IMR-90 (cell line): ENCODE results near the gene FMN1. TPM values are rescaled to one million over a fixed set of nuclear protein-coding genes. Genes with fewer than 3 reads are reported as not detected.

ENCODE experiments used
- ATAC-seq: fragments of 200-7000 bp; cut with Tn5 transposase; 2 replicates; pipeline ENCODE4 v1.9.1; 2020; ENCODE audit warnings: low read depth, mild to moderate bottlenecking, moderate library complexity
- BruUV-seq: library from RNA; stranded (reverse); fragments of 400-500 nt; replicated peaks from 2 replicates; lab custom pipeline; 2021; lab: Mats Ljungman, UMichigan
- CTCF ChIA-PET: fragments of 300-600 bp; formaldehyde crosslinking; extraction: SDS; loops from one replicate; lab custom pipeline; 2021; ENCODE audit warnings: antibody characterized with exemption; lab: Yijun Ruan, JAX
- POLR2A ChIA-PET: fragments of 300-600 bp; sonication (Branson Sonifier 250); formaldehyde crosslinking; loops from one replicate; lab custom pipeline; 2022; ENCODE audit warnings: antibody characterized with exemption; ENCODE audit not compliant: unreplicated experiment; lab: Charles Lee
- DNase-seq: peaks from one replicate; pipeline ENCODE4 v3.0.0; 2013
- H2AFZ ChIP-seq: replicated peaks from 2 replicates; pipeline ENCODE3; 2013; ENCODE audit warnings: low read length, mild to moderate bottlenecking; ENCODE audit not compliant: poor library complexity
- H2AK5ac ChIP-seq: 2 replicates; pipeline ENCODE4 v1.6.1; 2013; ENCODE audit warnings: low read depth, low read length, inconsistent platforms
- H2AK9ac ChIP-seq: replicated peaks from 2 replicates; pipeline ENCODE3; 2013; ENCODE audit warnings: mild to moderate bottlenecking, low read depth, low read length, moderate library complexity; ENCODE audit not compliant: poor library complexity
- H2BK120ac ChIP-seq: 2 replicates; pipeline ENCODE4 v1.6.1; 2013; ENCODE audit warnings: low read depth, low read length, inconsistent platforms
- H2BK15ac ChIP-seq: 3 replicates; pipeline ENCODE4 v1.6.1; 2013; ENCODE audit warnings: low read depth, low read length, inconsistent platforms
- H2BK20ac ChIP-seq: 2 replicates; pipeline ENCODE4 v1.6.1; 2013; ENCODE audit warnings: low read depth, mild to moderate bottlenecking, inconsistent platforms, low read length, moderate library complexity
- H2BK5ac ChIP-seq: 2 replicates; pipeline ENCODE4 v1.6.1; 2013; ENCODE audit warnings: mild to moderate bottlenecking, low read depth, low read length, inconsistent platforms; ENCODE audit not compliant: poor library complexity, severe bottlenecking
- H3K14ac ChIP-seq: replicated peaks from 2 replicates; pipeline ENCODE4 v1.6.1; 2013; ENCODE audit warnings: low read depth, low read length, inconsistent platforms
- H3K18ac ChIP-seq: 2 replicates; pipeline ENCODE4 v1.6.1; 2013; ENCODE audit warnings: low read depth, low read length, control low read depth
- H3K23ac ChIP-seq: 2 replicates; pipeline ENCODE4 v1.6.1; 2013; ENCODE audit warnings: low read depth, low read length, inconsistent platforms
- H3K27ac ChIP-seq: 2 replicates; pipeline ENCODE4 v1.5.1; 2013; ENCODE audit warnings: mild to moderate bottlenecking, control low read depth, low read length; ENCODE audit not compliant: insufficient read depth
- H3K27me3 ChIP-seq: 2 replicates; pipeline ENCODE4 v1.6.1; 2013; ENCODE audit warnings: low read length; ENCODE audit not compliant: control insufficient read depth, insufficient read depth
- H3K36me3 ChIP-seq: 2 replicates; pipeline ENCODE4 v1.6.1; 2013; ENCODE audit warnings: low read length, mixed read lengths; ENCODE audit not compliant: control insufficient read depth, insufficient read depth
- H3K4ac ChIP-seq: 2 replicates; pipeline ENCODE4 v1.6.1; 2013; ENCODE audit warnings: low read depth, low read length, inconsistent platforms
- H3K4me1 ChIP-seq: 2 replicates; pipeline ENCODE4 v1.6.1; 2013; ENCODE audit warnings: low read length, mixed read lengths; ENCODE audit not compliant: control insufficient read depth, insufficient read depth
- H3K4me2 ChIP-seq: 2 replicates; pipeline ENCODE4 v1.6.1; 2013; ENCODE audit warnings: low read depth, mild to moderate bottlenecking, control low read depth, low read length, moderate library complexity
- H3K4me3 ChIP-seq: 2 replicates; pipeline ENCODE4 v1.5.1; 2013; ENCODE audit warnings: low read depth, mild to moderate bottlenecking, control low read depth, low read length, moderate library complexity; ENCODE audit not compliant: insufficient read depth
- H3K56ac ChIP-seq: 2 replicates; pipeline ENCODE4 v1.6.1; 2013; ENCODE audit warnings: low read length, inconsistent platforms; ENCODE audit not compliant: insufficient read depth; ENCODE audit errors: extremely low read depth
- H3K79me1 ChIP-seq, 2 experiments: 2 replicates each; pipeline ENCODE4 v1.6.1; 2013; ENCODE audit warnings: low read length in 2 of 2, inconsistent platforms in 1 of 2, low read depth in 1 of 2
- H3K9ac ChIP-seq: 2 replicates; pipeline ENCODE4 v1.6.1; 2013; ENCODE audit warnings: low read depth, low read length, control low read depth
- H3K9me1 ChIP-seq: 2 replicates; pipeline ENCODE4 v1.6.1; 2013; ENCODE audit warnings: low read length, inconsistent platforms; ENCODE audit not compliant: insufficient read depth
- H3K9me3 ChIP-seq: 2 replicates; pipeline ENCODE4 v1.6.1; 2013; ENCODE audit warnings: low read length; ENCODE audit not compliant: control insufficient read depth, insufficient read depth
- H4K20me1 ChIP-seq: 2 replicates; pipeline ENCODE4 v1.6.1; 2013; ENCODE audit warnings: low read length, inconsistent platforms; ENCODE audit not compliant: insufficient read depth
- H4K5ac ChIP-seq: 2 replicates; pipeline ENCODE4 v1.6.1; 2013; ENCODE audit warnings: mild to moderate bottlenecking, low read depth, low read length, control low read depth
- H4K8ac ChIP-seq, 2 experiments: 2 replicates each; pipeline ENCODE4 v1.6.1; 2013; ENCODE audit warnings: low read depth in 2 of 2, low read length in 2 of 2, control low read depth in 1 of 2, inconsistent platforms in 1 of 2
- H4K91ac ChIP-seq: 2 replicates; pipeline ENCODE4 v1.6.1; 2013; ENCODE audit warnings: low read depth, low read length, inconsistent platforms; ENCODE audit not compliant: insufficient read depth
- BHLHE40 ChIP-seq: fragments of 150-350 bp; IDR thresholded peaks from 2 replicates; pipeline ENCODE4 v1.6.1; 2016; ENCODE audit warnings: mild to moderate bottlenecking, low read depth, low read length
- CEBPB ChIP-seq: IDR thresholded peaks from 2 replicates; pipeline ENCODE4 v1.6.1; 2012; ENCODE audit warnings: low read depth, low read length, improper control_type of control experiment
- CHD1 ChIP-seq: IDR thresholded peaks from 2 replicates; pipeline ENCODE4 v1.6.1; 2012; ENCODE audit warnings: low read depth, low read length, improper control_type of control experiment
- MAZ ChIP-seq: IDR thresholded peaks from 2 replicates; pipeline ENCODE4 v1.6.1; 2012; ENCODE audit warnings: low read depth, mild to moderate bottlenecking, low read length, improper control_type of control experiment, moderate library complexity, borderline replicate concordance
- MXI1 ChIP-seq: IDR thresholded peaks from 2 replicates; pipeline ENCODE4 v1.6.1; 2012; ENCODE audit warnings: low read depth, mild to moderate bottlenecking, low read length, moderate library complexity, borderline replicate concordance
- POLR2A ChIP-seq: IDR thresholded peaks from 2 replicates; pipeline ENCODE4 v1.6.1; 2012; ENCODE audit warnings: mild to moderate bottlenecking, low read depth, low read length
- RCOR1 ChIP-seq: IDR thresholded peaks from 2 replicates; pipeline ENCODE4 v1.6.1; 2012; ENCODE audit warnings: mild to moderate bottlenecking, low read length, improper control_type of control experiment; ENCODE audit not compliant: insufficient replicate concordance
- RFX5 ChIP-seq: IDR thresholded peaks from 2 replicates; pipeline ENCODE4 v1.8.0; 2012; ENCODE audit warnings: low read depth, mild to moderate bottlenecking, low read length, moderate library complexity
- WGBS, 2 experiments: methylation state at CpG; one replicate each; pipeline versions ENCODE4 v1.1.5 to v1.1.7; 2013; ENCODE audit warnings: missing lambda C conversion rate in 2 of 2; ENCODE audit not compliant: insufficient read length in 1 of 2; ENCODE audit errors: extremely low coverage in 2 of 2; 5-methylcytosine and 5-hydroxymethylcytosine counted together
- dilution Hi-C: fragments of 300-500 bp; cut with HindIII; formaldehyde crosslinking; loops from one replicate; pipeline ENCODE4 v1.14.3; 2018; ENCODE audit warnings: low sequenced_read_pairs; ENCODE audit not compliant: unreplicated experiment
- in situ Hi-C: fragments of 300-500 bp; cut with MboI; formaldehyde crosslinking; loops from 3 replicates; pipeline ENCODE4 v1.14.3; 2019; ENCODE audit warnings: low sequenced_read_pairs, inconsistent platforms, mixed read lengths
- intact Hi-C: fragments of 100-400 bp; cut with micrococcal nuclease; formaldehyde crosslinking; loops from 2 replicates; pipeline ENCODE4 v1.10.0; 2022
- polyA plus RNA-seq, 3 experiments: library from polyadenylated mRNA; depleted of rRNA; stranded (reverse); fragments of >200 nt; gene quantifications; 2 replicates each; pipeline ENCODE4 v1.2.3, GENCODE V29; 2012; ENCODE audit warnings: low replicate concordance in 1 of 3
- total RNA-seq: library from RNA; depleted of rRNA; stranded (reverse); fragments of >200 nt; gene quantifications from 2 replicates; pipeline ENCODE4 v1.2.3, GENCODE V29; 2012
- TF ChIP-seq, protein P1 (sequence below): conservative IDR thresholded peaks from 2 replicates; pipeline ENCODE4 v1.5.1; 2012; ENCODE audit warnings: mild to moderate bottlenecking, low read depth, low read length, improper control_type of control experiment
- TF ChIP-seq, protein P2 (sequence below): fragments of 150-350 bp; IDR thresholded peaks from 2 replicates; pipeline ENCODE4 v1.6.1; 2016; ENCODE audit warnings: low read depth, mild to moderate bottlenecking, low read length, moderate library complexity, borderline replicate concordance
- TF ChIP-seq, protein P3 (sequence below): fragments of 150-350 bp; IDR thresholded peaks from 2 replicates; pipeline ENCODE4 v1.6.1; 2017; ENCODE audit warnings: mild to moderate bottlenecking, antibody characterized with exemption, low read length, low read depth

Gene FMN1
- total and polyA plus RNA-seq, 2 of the 4 experiments (the other 2 are of a cell fraction) = 7.3 to 17.6 TPM

DNA sequence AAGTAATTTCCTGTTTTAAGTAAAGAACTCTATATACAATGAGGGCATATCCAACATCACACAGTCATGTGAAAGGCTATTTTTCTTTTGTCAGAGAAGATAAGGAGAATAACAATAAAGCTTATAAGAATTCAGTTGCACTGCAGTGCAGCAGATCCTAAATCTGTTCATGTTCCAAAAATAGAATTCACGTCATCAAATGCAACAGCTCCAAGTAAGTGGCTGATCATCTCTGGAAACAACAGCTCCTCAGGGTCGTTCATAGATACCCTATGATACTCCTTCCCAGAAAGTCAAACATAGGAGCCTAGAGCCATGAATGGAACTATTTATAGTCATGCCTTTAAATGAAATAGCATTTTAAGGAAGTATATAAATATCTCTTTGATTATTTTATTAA lies 100.2 kb downstream of the FMN1 start:
- peaks cover 18 to 57% of the 10 kb centered on the region in 2 experiments for H3K79me1 ChIP-seq
- H2AK9ac ChIP-seq = no peak overlapping the region
- no peak overlapping the region; the same call in 1 of the 2 replicates for H4K5ac ChIP-seq
- ChIA-PET CTCF (interaction anchor here (1.1 kb wide), 1 partner anchor 12 kb away, joined by 4 read pairs; no protein-coding TSS in a partner anchor), POLR2A (no interaction called here)
- H3K23ac ChIP-seq = peak overlapping the region; percentile 97; the same call in 1 of the 2 replicates
- H3K9me3 ChIP-seq = no peaks in the 10 kb centered on the region
- H2BK120ac ChIP-seq = peak overlapping the region; percentile 97
- no peaks in the 10 kb centered on the region for H3K27me3 ChIP-seq
- no TSS peak for BruUV-seq
- H3K4me3 ChIP-seq = no peak overlapping the region
- peaks cover 21% of the 10 kb centered on the region for H3K9me1 ChIP-seq
- no peak overlapping the region for H3K27ac ChIP-seq
- H3K56ac ChIP-seq = peak overlapping the region; percentile 58; the same call in 1 of the 2 replicates
- H2AK5ac ChIP-seq = no peak overlapping the region
- WGBS, 2 experiments = no CpG with 5 or more reads among the region's 2 CpGs
- intact Hi-C loops (no loop called here), in situ Hi-C loops (loop anchor here (5.0 kb wide), 1 partner anchor 33 kb away; no protein-coding TSS in a partner anchor), dilution Hi-C loops (no loop called here)
- H3K18ac ChIP-seq = peak overlapping the region; percentile 85; the same call in 1 of the 2 replicates
- H4K8ac ChIP-seq = peak overlapping the region in 1 of 2 experiments; percentile 47; a peak in 2 of 4 replicates
- H4K20me1 ChIP-seq = no peaks in the 10 kb centered on the region
- no peak overlapping the region; the same call in 2 of the 3 replicates for H2BK15ac ChIP-seq
- DNase-seq (peak; percentile 88), ATAC-seq (peak; percentile 4)
- H3K36me3 ChIP-seq = no peaks in the 10 kb centered on the region
- H3K9ac ChIP-seq = no peak overlapping the region
- H2BK5ac ChIP-seq = peak overlapping the region; percentile 95
- peak overlapping the region; percentile 91; the same call in 1 of the 2 replicates for H3K4ac ChIP-seq
- no peak overlapping the region for H4K91ac ChIP-seq
- H2AFZ ChIP-seq = no peak overlapping the region
- H2BK20ac ChIP-seq = peak overlapping the region; percentile 35
- H3K14ac ChIP-seq = 0 out of 2 replicates have a peak overlapping the region, but pooled peaks have one; percentile 96
- H3K4me1 ChIP-seq = peaks cover 29% of the 10 kb centered on the region
- TF ChIP-seq, protein P1, sequence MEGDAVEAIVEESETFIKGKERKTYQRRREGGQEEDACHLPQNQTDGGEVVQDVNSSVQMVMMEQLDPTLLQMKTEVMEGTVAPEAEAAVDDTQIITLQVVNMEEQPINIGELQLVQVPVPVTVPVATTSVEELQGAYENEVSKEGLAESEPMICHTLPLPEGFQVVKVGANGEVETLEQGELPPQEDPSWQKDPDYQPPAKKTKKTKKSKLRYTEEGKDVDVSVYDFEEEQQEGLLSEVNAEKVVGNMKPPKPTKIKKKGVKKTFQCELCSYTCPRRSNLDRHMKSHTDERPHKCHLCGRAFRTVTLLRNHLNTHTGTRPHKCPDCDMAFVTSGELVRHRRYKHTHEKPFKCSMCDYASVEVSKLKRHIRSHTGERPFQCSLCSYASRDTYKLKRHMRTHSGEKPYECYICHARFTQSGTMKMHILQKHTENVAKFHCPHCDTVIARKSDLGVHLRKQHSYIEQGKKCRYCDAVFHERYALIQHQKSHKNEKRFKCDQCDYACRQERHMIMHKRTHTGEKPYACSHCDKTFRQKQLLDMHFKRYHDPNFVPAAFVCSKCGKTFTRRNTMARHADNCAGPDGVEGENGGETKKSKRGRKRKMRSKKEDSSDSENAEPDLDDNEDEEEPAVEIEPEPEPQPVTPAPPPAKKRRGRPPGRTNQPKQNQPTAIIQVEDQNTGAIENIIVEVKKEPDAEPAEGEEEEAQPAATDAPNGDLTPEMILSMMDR = no peak
- TF ChIP-seq POLR2A (no peak), RFX5 (no peak), BHLHE40 (peak; percentile 32; the same call in 1 of the 2 replicates), RCOR1 (no peak), MAZ (no peak), CHD1 (no peak), MXI1 (no peak), CEBPB (peak; percentile 64)
- TF ChIP-seq, protein P2, sequence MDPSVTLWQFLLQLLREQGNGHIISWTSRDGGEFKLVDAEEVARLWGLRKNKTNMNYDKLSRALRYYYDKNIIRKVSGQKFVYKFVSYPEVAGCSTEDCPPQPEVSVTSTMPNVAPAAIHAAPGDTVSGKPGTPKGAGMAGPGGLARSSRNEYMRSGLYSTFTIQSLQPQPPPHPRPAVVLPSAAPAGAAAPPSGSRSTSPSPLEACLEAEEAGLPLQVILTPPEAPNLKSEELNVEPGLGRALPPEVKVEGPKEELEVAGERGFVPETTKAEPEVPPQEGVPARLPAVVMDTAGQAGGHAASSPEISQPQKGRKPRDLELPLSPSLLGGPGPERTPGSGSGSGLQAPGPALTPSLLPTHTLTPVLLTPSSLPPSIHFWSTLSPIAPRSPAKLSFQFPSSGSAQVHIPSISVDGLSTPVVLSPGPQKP = no peak
- TF ChIP-seq, protein P3, sequence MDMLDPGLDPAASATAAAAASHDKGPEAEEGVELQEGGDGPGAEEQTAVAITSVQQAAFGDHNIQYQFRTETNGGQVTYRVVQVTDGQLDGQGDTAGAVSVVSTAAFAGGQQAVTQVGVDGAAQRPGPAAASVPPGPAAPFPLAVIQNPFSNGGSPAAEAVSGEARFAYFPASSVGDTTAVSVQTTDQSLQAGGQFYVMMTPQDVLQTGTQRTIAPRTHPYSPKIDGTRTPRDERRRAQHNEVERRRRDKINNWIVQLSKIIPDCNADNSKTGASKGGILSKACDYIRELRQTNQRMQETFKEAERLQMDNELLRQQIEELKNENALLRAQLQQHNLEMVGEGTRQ = no peak
- peak overlapping the region; percentile 36; the same call in 1 of the 2 replicates for H3K4me2 ChIP-seq
